Astrocyte of the hippocampus (primary cell): ENCODE data around the gene GBGT1.

Experiments
- DNase-seq: peaks from one replicate; pipeline ENCODE4 v3.0.0; 2011; ENCODE audit warnings: low read depth, low spot score

The GBGT1 gene

DNA sequence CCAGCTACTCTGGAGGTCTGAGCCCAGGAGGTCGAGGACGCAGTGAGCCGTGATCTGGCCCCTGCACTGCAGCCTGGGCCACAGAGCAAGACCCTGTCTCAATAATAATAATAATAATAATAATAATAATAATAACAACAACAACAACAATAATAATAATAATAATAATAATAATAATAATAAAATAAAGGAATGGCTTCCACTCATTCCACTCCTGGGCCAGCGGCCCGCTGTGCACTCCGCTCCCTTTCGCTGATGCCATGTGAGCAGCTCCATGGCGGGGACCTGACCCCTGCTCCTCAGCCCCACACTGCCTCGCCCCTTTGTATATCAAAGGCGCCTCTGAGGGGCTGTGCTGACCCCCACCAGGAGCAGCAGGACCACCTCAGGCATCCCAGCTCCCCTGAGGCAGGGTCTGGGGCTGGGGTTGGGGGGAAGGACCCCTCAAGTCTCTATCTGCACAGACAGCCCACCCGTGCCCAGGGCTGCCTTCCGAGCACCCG is 20.0 kb downstream of the GBGT1 start:
- DNase-seq: no peak

DNA sequence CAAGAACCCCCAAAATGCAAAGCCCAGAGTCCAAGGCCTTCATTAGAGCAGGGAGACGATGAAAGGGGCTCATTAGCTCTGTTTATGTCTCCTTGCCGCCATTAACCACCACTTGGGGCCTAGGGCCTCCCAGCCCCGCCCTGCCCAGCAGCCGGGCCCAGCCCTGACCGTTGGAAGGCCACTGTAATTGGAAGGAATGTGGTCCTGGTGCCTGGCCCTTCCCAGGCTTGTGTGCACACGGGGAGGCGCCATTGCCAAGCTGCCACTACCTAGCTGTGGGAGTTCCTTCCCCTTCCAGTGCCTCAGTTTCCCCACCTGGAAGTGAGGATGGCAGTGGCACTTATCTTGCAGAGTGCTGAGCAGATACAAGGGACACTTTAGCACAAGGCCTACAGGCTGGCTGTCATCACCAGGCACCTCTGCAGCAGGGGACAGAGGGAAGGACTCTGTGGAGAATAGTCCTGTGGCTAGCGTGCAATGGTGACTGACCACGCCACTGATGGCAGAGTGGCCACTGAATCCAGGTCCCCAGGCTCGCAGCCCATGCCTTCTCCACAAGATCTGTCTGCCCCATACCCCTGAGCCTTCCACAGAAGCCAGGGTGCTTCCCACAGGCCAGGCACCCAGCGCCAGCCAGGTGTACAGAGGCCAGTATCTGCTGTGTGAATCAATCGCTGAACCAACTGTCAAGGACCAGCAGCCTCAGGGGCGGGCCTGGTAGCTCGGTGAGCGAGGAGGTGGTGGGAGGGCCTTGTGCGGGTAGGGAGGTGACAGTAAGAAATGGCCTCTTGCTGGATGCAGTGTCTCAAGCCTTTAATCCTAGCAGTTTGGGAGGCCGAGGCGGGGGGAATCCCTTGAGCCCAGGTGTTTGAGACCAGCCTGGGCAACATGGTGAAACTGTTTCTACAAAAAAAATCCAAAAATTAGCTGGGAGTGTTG is 20.8 kb downstream of the GBGT1 start:
- no peak for DNase-seq

DNA sequence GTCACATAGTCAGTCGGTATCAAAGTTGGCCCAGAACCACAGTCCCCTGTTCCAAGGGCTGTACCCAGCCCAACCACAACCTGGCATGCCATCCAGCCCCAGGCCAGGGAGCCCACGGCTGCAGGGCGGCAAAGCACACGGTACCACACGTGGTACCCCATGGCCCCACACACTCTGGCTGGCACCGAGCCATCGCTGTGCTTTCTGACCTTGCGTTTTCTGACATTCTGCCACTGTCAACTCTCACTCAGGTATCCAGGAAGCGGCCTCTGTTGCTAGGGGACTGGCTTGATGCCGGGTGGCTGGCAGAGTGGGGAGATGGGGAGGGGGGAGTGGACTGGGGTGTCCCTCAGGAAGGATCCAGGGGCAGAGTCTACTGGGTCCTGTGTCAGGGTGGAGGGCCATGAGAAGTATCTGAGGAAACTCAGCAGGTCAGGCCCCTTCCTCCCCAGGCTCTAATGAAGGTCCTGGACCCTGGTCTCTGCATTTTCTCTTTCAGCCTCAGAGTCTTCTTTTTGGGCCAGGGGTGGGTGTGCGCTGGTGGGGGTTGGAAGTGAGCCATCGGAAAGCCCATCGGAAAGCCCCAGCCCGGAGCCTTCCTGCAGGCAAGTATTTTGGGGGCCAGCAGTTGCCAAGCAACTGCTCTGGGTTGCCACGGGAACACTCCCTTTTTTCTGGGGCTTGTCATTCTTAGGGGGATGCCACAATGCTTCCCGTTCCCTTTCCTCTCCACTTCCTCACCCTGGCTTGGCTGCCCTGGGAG is 21.7 kb downstream of the GBGT1 start:
- DNase-seq: no peak

DNA sequence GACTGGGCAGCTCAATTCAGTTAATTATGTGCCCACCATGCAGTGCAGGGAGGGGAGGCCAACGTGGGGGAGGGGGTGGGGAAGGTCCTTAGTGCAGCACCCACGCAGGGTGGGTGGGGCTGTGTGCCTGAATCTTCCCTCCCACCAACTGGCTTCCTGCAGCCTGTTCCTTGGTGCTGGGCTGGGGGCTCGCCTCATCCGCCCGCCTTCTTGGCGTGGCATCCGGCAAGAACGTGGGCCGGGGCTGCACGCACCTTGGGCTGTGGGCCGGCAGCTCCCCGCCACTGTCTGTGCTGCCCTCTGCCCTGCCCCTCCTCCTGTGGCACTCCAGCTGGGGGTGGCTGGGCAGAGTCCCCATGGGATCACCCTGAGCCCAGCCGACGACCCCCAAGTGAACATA is 23.1 kb downstream of the GBGT1 start:
- DNase-seq: no peak

DNA sequence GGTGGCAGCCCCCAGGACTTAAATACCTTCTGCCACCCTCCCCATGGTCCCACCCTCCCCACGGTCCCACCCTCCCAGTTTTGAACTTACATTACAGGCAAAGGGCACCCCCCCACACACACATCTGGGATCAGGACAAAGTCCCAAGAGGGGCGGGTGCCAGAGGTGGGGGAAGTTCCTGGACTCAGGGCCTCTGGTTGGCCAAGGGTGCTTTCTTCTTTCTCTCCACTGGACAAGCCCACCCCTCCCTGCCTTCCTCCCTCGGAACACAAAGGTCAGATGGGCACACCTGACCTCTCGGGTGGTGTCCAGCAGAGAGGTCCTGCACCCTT is 23.6 kb downstream of the GBGT1 start:
- no peak for DNase-seq

DNA sequence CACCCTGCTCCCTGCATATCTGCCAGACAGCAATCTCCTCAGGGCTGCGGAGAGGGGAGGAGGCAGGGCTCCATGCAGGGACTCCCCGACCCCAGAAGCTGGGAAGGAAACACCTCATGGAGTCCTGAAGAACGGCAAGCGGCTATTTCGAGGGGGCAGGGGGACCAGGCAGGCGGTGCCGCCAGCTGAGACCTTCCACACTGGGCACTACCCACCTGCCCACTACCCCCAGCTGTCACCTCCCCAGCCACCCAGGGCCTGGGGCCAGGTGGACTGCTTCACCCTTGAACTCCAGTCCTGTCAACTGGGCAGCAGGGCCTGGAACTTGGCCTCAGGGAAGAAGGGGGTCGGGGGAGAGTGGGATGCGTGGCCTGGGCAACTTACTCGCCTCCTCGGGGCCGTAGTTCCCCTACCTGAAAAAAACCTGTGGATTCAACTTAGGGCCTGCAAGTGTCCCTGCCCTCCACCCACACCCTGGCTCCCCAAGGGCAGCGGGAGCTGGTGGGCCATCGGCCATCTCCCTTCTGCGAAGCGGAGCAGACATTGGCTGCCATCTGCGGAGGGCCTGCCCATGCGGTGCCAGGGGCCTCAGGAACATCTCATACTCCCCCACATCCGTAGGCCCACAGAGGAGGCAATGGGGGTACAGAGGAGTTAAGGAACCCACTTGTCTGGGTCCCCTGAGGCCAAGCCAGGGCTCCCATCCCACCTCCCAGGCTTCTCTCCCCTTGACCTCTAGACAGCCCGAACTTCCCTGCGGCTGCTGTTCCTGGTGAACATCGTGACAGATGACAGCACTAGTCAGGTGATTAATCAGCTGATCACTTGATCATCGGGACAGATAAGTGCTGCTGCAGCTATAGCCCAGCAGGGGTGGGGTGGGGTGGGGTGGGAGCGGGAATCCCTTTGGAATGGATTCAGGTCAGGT is 24.2 kb downstream of the GBGT1 start:
- DNase-seq: no peak

- DNase-seq: peak; percentile 15
Observed at GRCh38 chr9:133137451-133138231, 26.1 kb downstream of the GBGT1 start.

GRCh38 chr9:133135146-133135745 is 28.5 kb downstream of the GBGT1 start:
- peak; percentile 97 for DNase-seq

- DNase-seq: no peak
Observed at GRCh38 chr9:133134388-133135145, 29.1 kb downstream of the GBGT1 start.

- DNase-seq: peak; percentile 95
Observed at GRCh38 chr9:133133681-133134387, 29.9 kb downstream of the GBGT1 start.

DNA sequence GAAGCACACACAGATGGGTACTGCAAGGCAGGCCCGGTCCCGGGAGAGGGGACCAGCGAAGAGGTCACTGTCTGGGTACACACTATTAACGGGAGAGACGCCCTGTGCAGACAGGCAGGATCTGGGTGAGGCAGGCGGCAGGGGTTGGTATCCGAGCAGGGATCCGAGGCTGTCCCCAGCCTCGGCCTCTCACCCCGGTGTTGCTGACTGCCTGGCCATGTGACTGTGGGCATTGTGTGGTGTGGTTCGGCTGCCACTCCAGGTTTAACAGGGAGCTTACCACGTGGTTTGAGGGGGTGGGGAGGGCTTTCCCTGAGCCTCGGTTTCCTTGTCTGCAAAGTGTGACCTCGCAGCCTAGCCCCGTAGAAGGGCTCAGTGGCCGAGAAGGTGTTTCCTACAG is 31.5 kb downstream of the GBGT1 start:
- DNase-seq: no peak

DNA sequence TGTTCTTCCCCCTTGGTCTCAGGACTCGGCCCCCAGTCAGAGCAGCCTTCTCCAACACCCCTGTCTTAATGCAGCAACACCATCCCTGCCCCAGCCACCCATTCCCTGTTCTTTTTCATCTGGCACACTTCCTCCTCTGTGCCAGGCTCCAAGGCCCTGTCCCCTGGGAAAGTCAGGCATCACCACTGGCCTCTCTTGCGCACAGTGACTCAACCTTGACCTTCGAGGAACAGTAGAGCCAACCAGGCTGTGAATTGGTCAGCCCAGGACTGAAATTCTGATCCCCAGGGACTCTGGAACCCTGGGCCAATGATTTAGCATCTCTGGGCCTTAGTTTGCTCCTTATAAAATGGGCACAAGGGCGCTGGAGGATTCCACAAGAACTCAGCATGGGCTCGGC is 32.2 kb downstream of the GBGT1 start:
- no peak for DNase-seq

DNA sequence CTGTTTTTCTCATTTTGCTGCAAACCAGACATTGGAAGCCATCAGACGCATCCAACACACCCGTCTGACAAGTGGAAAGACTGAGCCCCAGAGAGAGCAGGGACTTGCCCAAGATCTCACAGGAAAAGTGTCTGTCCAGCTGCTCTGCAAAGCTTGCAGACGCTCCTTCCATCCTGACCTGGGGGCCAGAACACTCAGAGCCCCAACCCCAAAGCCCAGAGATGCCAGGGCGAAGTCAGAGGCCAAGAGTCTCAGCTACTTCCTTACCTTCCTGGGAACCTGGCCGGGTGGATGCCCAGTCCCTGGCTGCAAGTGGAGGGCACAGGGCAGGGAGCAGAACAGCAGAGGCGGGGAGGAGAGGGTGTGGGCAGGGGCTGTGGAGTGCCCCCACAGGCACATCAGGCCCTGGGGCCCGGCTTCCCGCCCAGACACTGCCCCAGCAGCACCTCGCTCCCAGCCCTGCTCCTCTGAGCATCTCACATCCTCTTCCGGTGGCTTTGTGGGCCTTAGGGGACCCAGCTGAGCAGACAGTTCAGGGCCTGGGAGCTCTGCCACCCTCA is 32.9 kb downstream of the GBGT1 start:
- no peak for DNase-seq

DNA sequence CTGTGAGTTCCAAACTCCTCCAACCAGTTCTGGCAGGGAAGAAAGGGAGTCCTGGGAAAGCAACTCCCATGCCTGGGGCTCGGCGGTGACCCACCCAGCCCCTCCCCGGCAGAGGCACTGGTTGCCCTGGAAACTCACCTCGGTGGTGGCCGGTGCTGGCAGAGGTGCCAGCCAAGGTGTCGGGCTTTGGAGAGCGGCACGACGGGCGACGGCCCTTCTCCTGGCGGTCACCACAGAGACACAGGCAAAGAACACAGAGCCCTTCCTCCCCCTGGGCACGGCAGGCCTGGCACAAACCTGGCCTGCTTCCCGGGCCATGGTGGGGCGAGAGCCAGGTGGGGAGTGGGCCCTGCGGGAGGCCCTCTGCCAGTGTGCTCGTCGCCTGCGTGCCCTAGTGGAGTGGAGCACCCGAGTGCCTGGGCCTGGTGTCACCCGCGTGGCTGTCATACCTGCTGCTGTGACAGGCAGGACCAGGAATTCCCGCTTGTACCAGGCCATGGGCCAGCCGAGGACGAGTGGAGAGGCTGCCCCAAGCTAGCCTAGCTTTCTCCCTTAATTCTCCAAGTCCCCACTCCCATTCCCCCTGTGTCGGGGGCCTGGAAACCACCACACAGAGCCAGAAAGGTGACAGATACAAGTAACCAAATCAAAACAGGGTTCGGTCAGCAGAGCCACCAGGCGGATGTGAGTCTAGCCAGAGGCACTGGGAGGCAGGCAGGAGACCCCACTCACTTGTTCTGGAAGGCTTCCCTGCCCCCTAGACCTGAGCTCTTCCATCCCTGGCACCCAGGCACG is 34.5 kb downstream of the GBGT1 start:
- DNase-seq: no peak

GRCh38 chr9:133128152-133128551 is 35.6 kb downstream of the GBGT1 start:
- DNase-seq: no peak

- no peak for DNase-seq
Observed at GRCh38 chr9:133127340-133127981, 36.3 kb downstream of the GBGT1 start.

GRCh38 chr9:133126697-133127339 is 36.9 kb downstream of the GBGT1 start:
- DNase-seq: no peak
